ENCODE results near the gene MINPP1. TPM values are rescaled to one million over a fixed set of nuclear protein-coding genes. Genes with fewer than 3 reads are reported as not detected.

Gene MINPP1
- total and polyA plus RNA-seq, 2 of the 13 experiments (the other 11 are each of a cell fraction or from before 2014, with no cell fraction given), result 19.2 to 53.7 TPM

GRCh38 chr10:87585565-87586514 lies 81.1 kb downstream of the MINPP1 start:
- Histone ChIP-seq H3K79me2 (ENCODE audit: insufficient read depth, low read length) (no peaks in the 10 kb centered on the region), H3K9me3 (ENCODE audit: low read length) (no peaks in the 10 kb centered on the region), H4K20me1 (ENCODE audit: insufficient read depth, low read length) (no peaks in the 10 kb centered on the region), H3K4me1 (ENCODE audit: insufficient read depth, low read length) (peaks cover 45% of the 10 kb centered on the region), H2AFZ (ENCODE audit: low read length) (no peak overlapping the region), H3K27ac (ENCODE audit: extremely low read length, insufficient read depth, low read length) (no peak overlapping the region), H3K27me3 (ENCODE audit: control insufficient read depth in 1 of 2, insufficient read depth in 2 of 2, low read length in 2 of 2) (no peaks in the 10 kb centered on the region), H3K9ac (ENCODE audit: insufficient read depth, low read depth, low read length) (no peak overlapping the region), H3K36me3 (replicated peaks in 1 of 2; ENCODE audit: control insufficient read depth in 1 of 2, insufficient read depth in 2 of 2, low read length in 2 of 2) (no peaks in the 10 kb centered on the region), H3K4me2 (ENCODE audit: low read depth, low read length) (peak overlapping the region; percentile 26; the same call in 1 of the 2 replicates), H3K4me3 (replicated peaks in 1 of 3; ENCODE audit: insufficient read depth in 1 of 3, low read depth in 2 of 3, low read length in 3 of 3) (peak overlapping the region in 1 of 3 experiments; percentile 17; a peak in 1 of 6 replicates)
- ChIA-PET POLR2A (no interaction called here), CTCF (ENCODE audit: low intra/inter-chr PET ratio, low total read pairs) (no interaction called here)
- DNase-seq (ENCODE audit: low spot score), result peak; percentile 50
- in situ Hi-C loops (cut with HindIII; ENCODE audit: extremely low pct_ligation_motif_present, low pct_unique_long_range_greater_than_20kb), result no loop called here
- 34% methylated on average over 5 of the region's 5 CpGs for WGBS (ENCODE audit: low lambda C conversion rate)
- no peak; the same call in 2 of the 3 replicates for ATAC-seq
- no peak for FAIRE-seq
- intact Hi-C loops (cut with micrococcal nuclease; ENCODE audit: unreplicated experiment), result no loop called here
- no TSS peak for BruUV-seq (replicated peaks)
- TF ChIP-seq, protein P1, sequence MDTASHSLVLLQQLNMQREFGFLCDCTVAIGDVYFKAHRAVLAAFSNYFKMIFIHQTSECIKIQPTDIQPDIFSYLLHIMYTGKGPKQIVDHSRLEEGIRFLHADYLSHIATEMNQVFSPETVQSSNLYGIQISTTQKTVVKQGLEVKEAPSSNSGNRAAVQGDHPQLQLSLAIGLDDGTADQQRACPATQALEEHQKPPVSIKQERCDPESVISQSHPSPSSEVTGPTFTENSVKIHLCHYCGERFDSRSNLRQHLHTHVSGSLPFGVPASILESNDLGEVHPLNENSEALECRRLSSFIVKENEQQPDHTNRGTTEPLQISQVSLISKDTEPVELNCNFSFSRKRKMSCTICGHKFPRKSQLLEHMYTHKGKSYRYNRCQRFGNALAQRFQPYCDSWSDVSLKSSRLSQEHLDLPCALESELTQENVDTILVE (CRISPR knock-in tag; IDR thresholded peaks at IDR 0.05), result no peak
- TF ChIP-seq GTF2F1 (IDR thresholded peaks at IDR 0.05; ENCODE audit: low read length) (0 out of 2 replicates have a peak, but pooled peaks have one; percentile 64), TRAFD1 (CRISPR knock-in tag; IDR thresholded peaks at IDR 0.05; ENCODE audit: borderline replicate concordance) (no peak), MIXL1 (CRISPR knock-in tag; IDR thresholded peaks at IDR 0.05) (peak; percentile 78; the same call in 1 of the 2 replicates), EP300 (IDR thresholded peaks at IDR 0.05; ENCODE audit: low read depth in 2 of 2, low read length in 2 of 2) (peak in 1 of 2 experiments; percentile 46; a peak in 2 of 4 replicates), EP300 (CRISPR knock-in tag; IDR thresholded peaks at IDR 0.05; ENCODE audit: borderline replicate concordance) (no peak), FOSL1 (CRISPR knock-in tag; IDR thresholded peaks at IDR 0.05; ENCODE audit: borderline replicate concordance) (peak; percentile 37; the same call in 1 of the 2 replicates), FOXA3 (CRISPR knock-in tag; IDR thresholded peaks at IDR 0.05) (0 out of 2 replicates have a peak, but pooled peaks have one; percentile 46), NFE2 (CRISPR knock-in tag; IDR thresholded peaks at IDR 0.05) (no peak), CREM (IDR thresholded peaks at IDR 0.05) (peak; percentile 27; the same call in 1 of the 2 replicates), CREM (CRISPR knock-in tag; IDR thresholded peaks at IDR 0.05) (no peak), HMG20A (CRISPR knock-in tag; IDR thresholded peaks at IDR 0.05; ENCODE audit: borderline replicate concordance) (peak; percentile 31; the same call in 1 of the 2 replicates), AHDC1 (CRISPR knock-in tag; IDR thresholded peaks at IDR 0.05; ENCODE audit: borderline replicate concordance) (no peak), FOSL2 (CRISPR knock-in tag; IDR thresholded peaks at IDR 0.05) (peak; percentile 43; the same call in 1 of the 2 replicates), CREB1 (IDR thresholded peaks at IDR 0.05) (no peak), CREB1 (CRISPR knock-in tag; IDR thresholded peaks at IDR 0.05) (0 out of 2 replicates have a peak, but pooled peaks have one; percentile 21)

All from HepG2 (cell line).